HEK293 (cell line): ENCODE measurements around the gene PRODH2.
A peak's percentile ranks its signal among the peaks of the same experiment; 100 is the strongest.

Source experiments
- CTCF ChIA-PET: fragments of 350-600 bp; formaldehyde crosslinking; extraction: SDS; loops from one replicate; lab custom pipeline; 2021; ENCODE audit warnings: antibody characterized with exemption; lab: Yijun Ruan, JAX
- POLR2A ChIA-PET: fragments of 300-600 bp; formaldehyde crosslinking; extraction: SDS; loops from one replicate; lab custom pipeline; 2020; ENCODE audit warnings: antibody characterized with exemption, inconsistent platforms; lab: Yijun Ruan, JAX
- H3K27ac ChIP-seq: fragments of 200-500 bp; sonication (Bioruptor generic); 2 replicates; pipeline ENCODE4 v1.5.1; 2014; ENCODE audit warnings: low read depth, low read length, control low read depth, inconsistent platforms; ENCODE audit errors: extremely low read depth
- H3K36me3 ChIP-seq, 2 experiments: fragments of 200-500 bp in 1 of 2; sonication (Bioruptor generic) in 1 of 2; 1 replicate in 1 of 2; 2 replicates in 1 of 2; pipeline ENCODE4 v1.5.1; 2014 to 2017; ENCODE audit warnings: inconsistent platforms in 2 of 2, low read length in 2 of 2; ENCODE audit not compliant: control insufficient read depth in 2 of 2, insufficient read depth in 1 of 2
- H3K4me1 ChIP-seq: fragments of 200-500 bp; sonication (Bioruptor generic); 2 replicates; pipeline ENCODE4 v1.5.1; 2014; ENCODE audit warnings: mild to moderate bottlenecking, low read length, inconsistent platforms; ENCODE audit not compliant: control insufficient read depth, insufficient read depth
- H3K4me3 ChIP-seq: 2 replicates; pipeline ENCODE4 v1.5.1; 2011; ENCODE audit warnings: low read depth, mild to moderate bottlenecking, control low read depth, low read length, moderate library complexity
- H3K9me3 ChIP-seq: fragments of 200-500 bp; sonication (Bioruptor generic); 2 replicates; pipeline ENCODE4 v1.5.1; 2014; ENCODE audit warnings: low read depth, low read length, inconsistent platforms; ENCODE audit not compliant: control insufficient read depth, insufficient read depth
- AEBP2 ChIP-seq: fragments of 450-650 bp; formaldehyde crosslinking; IDR thresholded peaks from 2 replicates; pipeline ENCODE4 v1.5.1; 2016; ENCODE audit warnings: missing biosample characterization, missing genetic modification characterization, borderline replicate concordance
- GFI1B ChIP-seq: fragments of 450-650 bp; formaldehyde crosslinking; IDR thresholded peaks from 2 replicates; pipeline ENCODE4 v1.5.1; 2016; ENCODE audit warnings: missing biosample characterization, missing genetic modification characterization
- HIC1 ChIP-seq: fragments of 450-650 bp; formaldehyde crosslinking; IDR thresholded peaks from 2 replicates; pipeline ENCODE4 v1.5.1; 2016; ENCODE audit warnings: missing biosample characterization, missing genetic modification characterization
- HOXD13 ChIP-seq: sonication (generic); formaldehyde crosslinking; IDR thresholded peaks from 2 replicates; pipeline ENCODE4 v1.8.0; 2022; ENCODE audit warnings: missing genetic modification reagents, borderline replicate concordance
- IKZF3 ChIP-seq: fragments of 450-650 bp; IDR thresholded peaks from 2 replicates; pipeline ENCODE4 v1.5.0; 2018; ENCODE audit warnings: missing biosample characterization, mild to moderate bottlenecking, missing genetic modification characterization, moderate library complexity
- INSM2 ChIP-seq: fragments of 450-650 bp; formaldehyde crosslinking; IDR thresholded peaks from 2 replicates; pipeline ENCODE4 v1.5.1; 2016; ENCODE audit warnings: missing biosample characterization, missing genetic modification characterization
- KLF10 ChIP-seq: fragments of 450-650 bp; IDR thresholded peaks from 2 replicates; pipeline ENCODE4 v1.5.1; 2018; ENCODE audit warnings: missing biosample characterization, mild to moderate bottlenecking, missing genetic modification characterization
- MEIS1 ChIP-seq: sonication (generic); formaldehyde crosslinking; IDR thresholded peaks from 2 replicates; pipeline ENCODE4 v1.8.1; 2022; ENCODE audit warnings: missing genetic modification reagents, mild to moderate bottlenecking, borderline replicate concordance
- OVOL3 ChIP-seq: fragments of 450-650 bp; formaldehyde crosslinking; IDR thresholded peaks from 2 replicates; pipeline ENCODE4 v1.5.1; 2016; ENCODE audit warnings: missing biosample characterization, missing genetic modification characterization
- SP7 ChIP-seq: fragments of 450-650 bp; formaldehyde crosslinking; IDR thresholded peaks from 2 replicates; pipeline ENCODE4 v1.5.1; 2016; ENCODE audit warnings: missing biosample characterization, missing genetic modification characterization
- YY2 ChIP-seq: fragments of 450-650 bp; formaldehyde crosslinking; IDR thresholded peaks from 2 replicates; pipeline ENCODE4 v1.5.1; 2016; ENCODE audit warnings: missing biosample characterization, missing genetic modification characterization
- ZBTB1 ChIP-seq: fragments of 450-650 bp; formaldehyde crosslinking; IDR thresholded peaks from 2 replicates; pipeline ENCODE4 v1.5.1; 2016; ENCODE audit warnings: missing biosample characterization, missing genetic modification characterization
- ZBTB8A ChIP-seq: fragments of 450-650 bp; formaldehyde crosslinking; IDR thresholded peaks from 2 replicates; pipeline ENCODE4 v1.5.1; 2016; ENCODE audit warnings: missing biosample characterization, missing genetic modification characterization
- ZNF138 ChIP-seq: fragments of 450-650 bp; formaldehyde crosslinking; IDR thresholded peaks from 2 replicates; pipeline ENCODE4 v1.5.1; 2016; ENCODE audit warnings: missing biosample characterization, missing genetic modification characterization, borderline replicate concordance
- ZNF221 ChIP-seq: fragments of 450-650 bp; formaldehyde crosslinking; IDR thresholded peaks from 2 replicates; pipeline ENCODE4 v1.5.1; 2017; ENCODE audit warnings: missing biosample characterization, missing genetic modification characterization, borderline replicate concordance
- ZNF354C ChIP-seq: fragments of 450-650 bp; formaldehyde crosslinking; IDR thresholded peaks from 2 replicates; pipeline ENCODE4 v1.5.1; 2016; ENCODE audit warnings: missing biosample characterization, missing genetic modification characterization, low read depth, borderline replicate concordance
- ZNF391 ChIP-seq: fragments of 450-650 bp; formaldehyde crosslinking; IDR thresholded peaks from 2 replicates; pipeline ENCODE4 v1.5.1; 2016; ENCODE audit warnings: low read depth, missing biosample characterization, missing genetic modification characterization, borderline replicate concordance
- ZNF416 ChIP-seq: fragments of 450-650 bp; formaldehyde crosslinking; IDR thresholded peaks from 2 replicates; pipeline ENCODE4 v1.5.1; 2016; ENCODE audit warnings: missing biosample characterization, missing genetic modification characterization
- ZNF488 ChIP-seq: fragments of 450-650 bp; formaldehyde crosslinking; IDR thresholded peaks from 2 replicates; pipeline ENCODE4 v1.5.1; 2016; ENCODE audit warnings: missing biosample characterization, missing genetic modification characterization
- ZNF514 ChIP-seq: fragments of 450-650 bp; formaldehyde crosslinking; IDR thresholded peaks from 2 replicates; pipeline ENCODE4 v1.5.1; 2016; ENCODE audit warnings: missing biosample characterization, missing genetic modification characterization
- ZNF530 ChIP-seq: fragments of 450-650 bp; formaldehyde crosslinking; IDR thresholded peaks from 2 replicates; pipeline ENCODE4 v1.5.1; 2016; ENCODE audit warnings: low read depth, missing biosample characterization, missing genetic modification characterization
- ZNF548 ChIP-seq: fragments of 450-650 bp; formaldehyde crosslinking; IDR thresholded peaks from 2 replicates; pipeline ENCODE4 v1.5.1; 2016; ENCODE audit warnings: missing biosample characterization, missing genetic modification characterization
- ZNF561 ChIP-seq: fragments of 450-650 bp; IDR thresholded peaks from 2 replicates; pipeline ENCODE4 v1.5.1; 2018; ENCODE audit warnings: missing biosample characterization, missing genetic modification characterization, borderline replicate concordance
- ZNF585B ChIP-seq: fragments of 450-650 bp; formaldehyde crosslinking; IDR thresholded peaks from 2 replicates; pipeline ENCODE4 v1.5.1; 2016; ENCODE audit warnings: missing biosample characterization, missing genetic modification characterization
- ZNF600 ChIP-seq: fragments of 450-650 bp; formaldehyde crosslinking; IDR thresholded peaks from 2 replicates; pipeline ENCODE4 v1.5.1; 2016; ENCODE audit warnings: missing biosample characterization, missing genetic modification characterization
- ZNF654 ChIP-seq: fragments of 450-650 bp; formaldehyde crosslinking; IDR thresholded peaks from 2 replicates; pipeline ENCODE4 v1.5.1; 2016; ENCODE audit warnings: low read depth, missing biosample characterization, missing genetic modification characterization
- ZNF658 ChIP-seq: fragments of 450-650 bp; formaldehyde crosslinking; IDR thresholded peaks from 2 replicates; pipeline ENCODE4; 2016; ENCODE audit warnings: missing biosample characterization, missing genetic modification characterization
- ZNF677 ChIP-seq: fragments of 450-650 bp; IDR thresholded peaks from 2 replicates; pipeline ENCODE4 v1.5.0; 2018; ENCODE audit warnings: missing biosample characterization, mild to moderate bottlenecking, missing genetic modification characterization, moderate library complexity
- ZNF747 ChIP-seq: fragments of 450-650 bp; formaldehyde crosslinking; IDR thresholded peaks from 2 replicates; pipeline ENCODE4 v1.5.1; 2016; ENCODE audit warnings: missing biosample characterization, missing genetic modification characterization
- ZNF768 ChIP-seq: fragments of 450-650 bp; formaldehyde crosslinking; IDR thresholded peaks from 2 replicates; pipeline ENCODE4 v1.5.1; 2018; ENCODE audit warnings: missing biosample characterization, mild to moderate bottlenecking, missing genetic modification characterization
- ZNF792 ChIP-seq: fragments of 450-650 bp; formaldehyde crosslinking; IDR thresholded peaks from 2 replicates; pipeline ENCODE4 v1.5.1; 2016; ENCODE audit warnings: missing biosample characterization, missing genetic modification characterization
- ZNF843 ChIP-seq: fragments of 450-650 bp; formaldehyde crosslinking; IDR thresholded peaks from 2 replicates; pipeline ENCODE4 v1.5.1; 2016; ENCODE audit warnings: missing biosample characterization, missing genetic modification characterization
- ZSCAN30 ChIP-seq: fragments of 450-650 bp; IDR thresholded peaks from 2 replicates; pipeline ENCODE4 v1.5.1; 2018; ENCODE audit warnings: missing biosample characterization, mild to moderate bottlenecking, missing genetic modification characterization, moderate library complexity

The PRODH2 gene

GRCh38 chr19:35757749-35758608, 54.7 kb downstream of the PRODH2 start, which contains the start of gene PROSER3 (continued):
- no peak for TF ChIP-seq ZNF677
- no peak for TF ChIP-seq ZNF658
- TF ChIP-seq ZNF600: peak; percentile 100
- TF ChIP-seq ZNF391: peak; percentile 89; the same call in 1 of the 2 replicates
- peak; percentile 55; the same call in 1 of the 2 replicates for TF ChIP-seq INSM2
- no peak for TF ChIP-seq ZNF747 (tag by site-specific recombination)
- TF ChIP-seq GFI1B (tag by site-specific recombination): no peak
- TF ChIP-seq ZNF530 (tag by site-specific recombination): no peak
- TF ChIP-seq IKZF3 (tag by site-specific recombination): peak; percentile 95
- TF ChIP-seq ZNF843: peak; percentile 61
- TF ChIP-seq ZNF654 (tag by site-specific recombination): no peak
- TF ChIP-seq ZBTB1: no peak
- no peak for TF ChIP-seq AEBP2 (tag by site-specific recombination)
- TF ChIP-seq KLF10 (tag by site-specific recombination): peak; percentile 87
- TF ChIP-seq ZNF221 (tag by site-specific recombination): no peak
- no peak for TF ChIP-seq HOXD13 (CRISPR knock-in tag)
- TF ChIP-seq MEIS1 (CRISPR knock-in tag): no peak
- no peak for TF ChIP-seq ZNF138 (tag by site-specific recombination)
- no peak for TF ChIP-seq ZNF354C
- no peak for TF ChIP-seq ZNF488 (tag by site-specific recombination)
- no peak for TF ChIP-seq ZNF792 (tag by site-specific recombination)

- peaks cover 62 to 63% of the 10 kb centered on the region in 2 experiments for H3K36me3 ChIP-seq
- POLR2A ChIA-PET: interaction anchor here (0.6 to 3.0 kb wide), 20 partner anchors 8 to 257 kb away, joined by 3 to 87 read pairs (median 4); partner anchors contain the start of genes ALKBH6, ARHGAP33, COX6B1 and IGFLR1
- CTCF ChIA-PET: interaction anchor here (0.5 to 1.4 kb wide), 6 partner anchors 9 to 176 kb away, joined by 3 to 7 read pairs (median 4); partner anchors contain the start of genes LIN37, PSENEN and U2AF1L4
- TF ChIP-seq HIC1 (tag by site-specific recombination): peak; percentile 40; the same call in 1 of the 2 replicates
- TF ChIP-seq ZNF548 (tag by site-specific recombination): no peak
- TF ChIP-seq YY2 (tag by site-specific recombination): no peak
- TF ChIP-seq SP7 (tag by site-specific recombination): peak; percentile 72
- no peak for TF ChIP-seq ZNF416 (tag by site-specific recombination)
- TF ChIP-seq ZNF768: no peak
- peak; percentile 97 for TF ChIP-seq ZSCAN30 (tag by site-specific recombination)
- TF ChIP-seq ZBTB8A: 0 out of 2 replicates have a peak, but pooled peaks have one; percentile 18
- TF ChIP-seq ZNF514 (tag by site-specific recombination): no peak
- TF ChIP-seq OVOL3 (tag by site-specific recombination): peak; percentile 65; the same call in 1 of the 2 replicates
- no peak for TF ChIP-seq ZNF354C
- TF ChIP-seq ZNF561 (tag by site-specific recombination): peak; percentile 85; the same call in 1 of the 2 replicates
- no peak for TF ChIP-seq ZNF585B (tag by site-specific recombination)
These were observed 55.4 kb downstream of the PRODH2 start for GRCh38 chr19:35757231-35757748.

More at GRCh38 chr19:35757231-35757748, 55.4 kb downstream of the PRODH2 start:
- Histone ChIP-seq H3K4me1 (peaks cover 15% of the 10 kb centered on the region), H3K27ac (peak overlapping the region; percentile 95), H3K9me3 (no peaks in the 10 kb centered on the region), H3K4me3 (peak overlapping the region; percentile 27)
